Vagina (tissue), 2 donors: ENCODE results near the gene ADAMTSL1. TPM values are rescaled to one million over a fixed set of nuclear protein-coding genes. Genes with fewer than 3 reads are reported as not detected.

Experiments used
- DNase-seq, 2 donors: peaks; one replicate each; pipeline ENCODE4 v3.0.0-alpha.2; 2017; ENCODE audit errors: extremely low spot score in 2 of 2
- H3K27ac ChIP-seq: fragments of 200-600 bp; sonication (generic); one replicate; pipeline ENCODE4 v1.5.1; 2019
- H3K27me3 ChIP-seq: fragments of 200-600 bp; sonication (generic); one replicate; pipeline ENCODE4 v1.5.1; 2019
- H3K36me3 ChIP-seq, 2 donors: fragments of 200-600 bp; sonication (generic); one replicate each; pipeline ENCODE4 v1.5.1; 2017 to 2019
- H3K4me1 ChIP-seq: fragments of 200-600 bp; sonication (generic); one replicate; pipeline ENCODE4 v1.5.1; 2019
- H3K4me3 ChIP-seq, 2 donors: fragments of 200-600 bp; sonication (generic); 1 replicate in 1 of 2; 2 replicates in 1 of 2; pipeline ENCODE4 v1.5.1; 2016 to 2019
- H3K9me3 ChIP-seq: fragments of 200-600 bp; sonication (generic); one replicate; pipeline ENCODE4 v1.5.1; 2019
- CTCF ChIP-seq, 3 experiments: fragments of 450-650 bp in 2 of 3; fragments of 200-600 bp in 1 of 3; sonication (generic) in 1 of 3; IDR thresholded peaks; one replicate each; pipeline ENCODE4 v1.5.1; 2017 to 2019; ENCODE audit warnings: antibody characterized with exemption in 3 of 3, mild to moderate bottlenecking in 2 of 3, moderate library complexity in 2 of 3
- POLR2A ChIP-seq, 2 donors: fragments of 450-650 bp; IDR thresholded peaks; one replicate each; pipeline ENCODE4 v1.6.1; 2017; ENCODE audit warnings: antibody characterized with exemption in 2 of 2, mild to moderate bottlenecking in 2 of 2, moderate library complexity in 2 of 2
- POLR2AphosphoS5 ChIP-seq, 2 donors: sonication (generic); formaldehyde crosslinking; IDR thresholded peaks; one replicate each; pipeline ENCODE4 v1.9.0; 2017; ENCODE audit warnings: antibody characterized with exemption in 2 of 2, mild to moderate bottlenecking in 2 of 2, low read depth in 1 of 2; ENCODE audit not compliant: insufficient read depth in 1 of 2
- intact Hi-C: fragments of 100-400 bp; cut with DNase I; formaldehyde crosslinking; loops from one replicate; pipeline ENCODE4 v1.15.1; 2023
- total RNA-seq: library from RNA; depleted of rRNA; stranded (reverse); fragments of >200 nt; gene quantifications from one replicate; pipeline ENCODE4 v1.2.3, GENCODE V29; 2016

The ADAMTSL1 gene
- total RNA-seq, 1 donor from 2014 or later: 8.1 TPM

DNA sequence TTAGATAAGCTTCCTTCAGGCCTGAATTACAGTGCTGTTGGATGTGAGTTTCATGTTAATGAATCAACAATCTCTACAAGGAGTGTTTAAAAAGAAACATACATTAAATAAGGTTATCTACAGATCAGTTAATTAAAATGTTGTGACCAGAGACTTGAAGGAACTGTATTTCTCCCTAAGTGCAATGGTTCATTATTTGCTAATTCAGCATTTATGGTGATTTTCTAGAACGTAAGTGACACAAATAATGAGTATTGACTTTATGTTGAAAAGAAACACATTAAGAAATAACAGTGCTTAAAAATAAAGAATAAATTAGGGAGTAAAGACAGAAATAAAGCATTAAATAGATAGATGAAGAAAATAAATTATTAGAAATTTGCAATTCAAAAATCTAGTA lies 74.5 kb downstream of the ADAMTSL1 start:
- Histone ChIP-seq H3K4me1 (peaks cover 4% of the 10 kb centered on the region), H3K9me3 (no peaks in the 10 kb centered on the region), H3K27me3 (no peaks in the 10 kb centered on the region), H3K4me3 (no peak overlapping the region), H3K36me3 (no peaks in the 10 kb centered on the region), H3K27ac (no peak overlapping the region)
- TF ChIP-seq CTCF (IDR thresholded peaks at IDR 0.05) (no peak), POLR2AphosphoS5 (IDR thresholded peaks at IDR 0.05; ENCODE audit: insufficient read depth in 1 of 2, low read depth in 1 of 2) (no peak), POLR2A (IDR thresholded peaks at IDR 0.05) (no peak)
- no peak for DNase-seq
- intact Hi-C loops: no loop called here

- Histone ChIP-seq H3K27me3 (no peaks in the 10 kb centered on the region), H3K4me1 (no peaks in the 10 kb centered on the region), H3K4me3 (no peak overlapping the region), H3K9me3 (no peaks in the 10 kb centered on the region), H3K36me3 (no peaks in the 10 kb centered on the region), H3K27ac (no peak overlapping the region)
- TF ChIP-seq POLR2AphosphoS5 (IDR thresholded peaks at IDR 0.05; ENCODE audit: insufficient read depth in 1 of 2, low read depth in 1 of 2) (no peak), POLR2A (IDR thresholded peaks at IDR 0.05) (no peak), CTCF (IDR thresholded peaks at IDR 0.05) (no peak)
- no peak for DNase-seq
- intact Hi-C loops: no loop called here
Measured at GRCh38 chr9:18549772-18550171, 75.8 kb downstream of the ADAMTSL1 start.

DNA sequence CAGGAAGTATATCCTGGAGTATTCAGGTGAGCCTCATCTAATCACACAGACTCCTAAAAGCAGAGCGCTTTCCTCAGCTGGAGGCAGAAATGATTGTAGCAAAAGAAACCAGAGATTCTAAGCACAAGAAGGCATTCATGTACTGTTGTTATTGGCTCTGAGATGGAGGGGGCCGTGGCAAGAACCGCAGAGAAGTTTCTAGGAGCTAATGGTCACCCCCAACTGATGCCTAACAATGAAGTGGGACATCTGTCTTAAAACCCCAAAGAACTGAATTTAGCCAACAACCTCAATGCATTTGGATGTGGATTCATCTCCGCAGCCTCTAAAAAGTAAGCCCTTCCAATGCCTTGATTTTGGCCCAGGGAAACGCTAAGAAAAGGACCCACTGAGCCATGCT lies 76.3 kb downstream of the ADAMTSL1 start:
- Histone ChIP-seq H3K36me3 (no peaks in the 10 kb centered on the region), H3K9me3 (no peaks in the 10 kb centered on the region), H3K27ac (no peak overlapping the region), H3K27me3 (no peaks in the 10 kb centered on the region), H3K4me1 (no peaks in the 10 kb centered on the region), H3K4me3 (no peak overlapping the region)
- DNase-seq: no peak
- intact Hi-C loops: no loop called here
- TF ChIP-seq POLR2A (IDR thresholded peaks at IDR 0.05): no peak
- TF ChIP-seq CTCF (IDR thresholded peaks at IDR 0.05): no peak
- TF ChIP-seq POLR2AphosphoS5 (IDR thresholded peaks at IDR 0.05; ENCODE audit: insufficient read depth in 1 of 2, low read depth in 1 of 2): no peak

- TF ChIP-seq POLR2AphosphoS5 (IDR thresholded peaks at IDR 0.05; ENCODE audit: insufficient read depth in 1 of 2, low read depth in 1 of 2) (no peak), POLR2A (IDR thresholded peaks at IDR 0.05) (no peak), CTCF (IDR thresholded peaks at IDR 0.05) (no peak)
- Histone ChIP-seq H3K9me3 (no peaks in the 10 kb centered on the region), H3K36me3 (no peaks in the 10 kb centered on the region), H3K27me3 (no peaks in the 10 kb centered on the region), H3K27ac (no peak overlapping the region), H3K4me3 (no peak overlapping the region), H3K4me1 (no peaks in the 10 kb centered on the region)
- no peak for DNase-seq
- intact Hi-C loops: no loop called here
Measured at GRCh38 chr9:18554244-18554643, 80.3 kb downstream of the ADAMTSL1 start.

DNA sequence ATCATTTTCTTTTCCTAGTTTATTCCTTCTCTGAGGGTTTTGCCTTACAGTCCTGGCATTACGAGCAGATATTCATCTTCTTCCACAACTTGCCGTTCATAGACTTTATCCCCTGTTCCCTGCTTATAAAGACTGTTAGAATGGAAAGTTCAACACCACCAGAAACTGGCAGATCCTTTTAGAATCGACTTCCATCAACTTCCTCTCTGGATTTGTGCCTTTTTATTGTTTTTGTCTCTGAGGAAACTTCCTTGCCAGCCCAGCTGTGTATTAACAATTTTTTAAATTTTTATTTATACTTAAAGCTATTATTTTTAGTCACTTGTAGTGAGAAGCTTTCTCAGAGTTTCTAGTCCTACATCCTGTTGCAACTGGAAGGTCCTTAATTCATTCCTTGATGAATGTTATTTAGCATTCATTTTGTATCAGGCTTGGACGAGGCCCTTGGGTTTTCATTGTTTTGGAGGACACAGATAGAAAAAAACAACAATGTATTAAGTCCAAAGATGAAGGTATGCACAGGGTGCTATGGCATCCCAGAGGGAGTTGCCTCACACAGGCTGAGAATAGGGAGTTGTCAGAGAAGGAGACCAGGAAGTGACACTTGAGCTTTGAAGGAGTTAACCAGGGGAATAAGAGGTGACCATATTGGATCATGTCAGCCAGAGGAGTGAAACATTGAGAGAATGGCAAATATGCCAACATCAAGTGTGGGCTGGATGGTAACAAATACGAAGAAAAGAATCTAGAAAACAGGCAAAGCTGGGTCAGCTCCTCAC lies 81.3 kb downstream of the ADAMTSL1 start:
- intact Hi-C loops: no loop called here
- H3K27ac ChIP-seq: no peak overlapping the region
- TF ChIP-seq POLR2AphosphoS5 (IDR thresholded peaks at IDR 0.05; ENCODE audit: insufficient read depth in 1 of 2, low read depth in 1 of 2) (no peak), POLR2A (IDR thresholded peaks at IDR 0.05) (no peak), CTCF (IDR thresholded peaks at IDR 0.05) (no peak)
- H3K36me3 ChIP-seq: no peaks in the 10 kb centered on the region
- H3K27me3 ChIP-seq: no peaks in the 10 kb centered on the region
- no peak overlapping the region for H3K4me3 ChIP-seq
- no peak for DNase-seq
- H3K9me3 ChIP-seq: no peaks in the 10 kb centered on the region
- no peaks in the 10 kb centered on the region for H3K4me1 ChIP-seq
